Adrenal gland (tissue), 5 donors: ENCODE results near the gene GPR179.

ENCODE experiments used
- CTCF ChIP-seq, 6 experiments: fragments of 450-650 bp in 4 of 6; fragments of 200-600 bp in 2 of 6; sonication (generic) in 1 of 6; IDR thresholded peaks; 1 replicate in 5 of 6; 2 replicates in 1 of 6; pipeline versions ENCODE4 v1.5.1 to v1.8.0; 2016 to 2021; ENCODE audit warnings: antibody characterized with exemption in 6 of 6, mild to moderate bottlenecking in 2 of 6, moderate library complexity in 1 of 6
- POLR2A ChIP-seq, 2 donors: fragments of 450-650 bp; IDR thresholded peaks; one replicate each; pipeline ENCODE4 v1.6.1; 2017; ENCODE audit warnings: antibody characterized with exemption in 2 of 2, mild to moderate bottlenecking in 2 of 2, moderate library complexity in 1 of 2
- donor health status: DM: no; HTN: no; CAD: no.

GRCh38 chr17:38317081-38317480 lies 26.7 kb downstream of the GPR179 start:
- TF ChIP-seq POLR2A (IDR thresholded peaks at IDR 0.05), result no peak
- no peak for TF ChIP-seq CTCF (IDR thresholded peaks at IDR 0.05)
